ENCODE results near the gene EBF3. TPM values are rescaled to one million over a fixed set of nuclear protein-coding genes. Genes with fewer than 3 reads are reported as not detected.

EBF3 gene
- total RNA-seq, 1 experiment from 2014 or later: not detected

- no peaks in the 10 kb centered on the region for H3K27me3 Mint-ChIP-seq (ENCODE audit: insufficient read depth, unreplicated experiment)
- TF ChIP-seq CTCF (IDR thresholded peaks at IDR 0.05; ENCODE audit: unreplicated experiment): no peak
- BruUV-seq (replicated peaks): no TSS peak
- no peak overlapping the region for H3K27ac Mint-ChIP-seq (ENCODE audit: low read depth, unreplicated experiment)
- CTCF ChIA-PET: no interaction called here
- no peaks in the 10 kb centered on the region for H3K4me1 Mint-ChIP-seq (ENCODE audit: insufficient read depth, unreplicated experiment)
- intact Hi-C loops (cut with micrococcal nuclease): no loop called here
- H3K9me3 Mint-ChIP-seq (ENCODE audit: unreplicated experiment): no peaks in the 10 kb centered on the region
- no peak overlapping the region for H3K4me3 Mint-ChIP-seq (ENCODE audit: unreplicated experiment)
- no peaks in the 10 kb centered on the region for H3K36me3 Mint-ChIP-seq (ENCODE audit: insufficient read depth, unreplicated experiment)
- POLR2A ChIA-PET: interaction anchor here (0.5 kb wide), 1 partner anchor 45 kb away, joined by 3 read pairs; no protein-coding TSS in a partner anchor
- DNase-seq (ENCODE audit: unreplicated experiment): no peak
Observed at GRCh38 chr10:129935102-129935866, 28.8 kb downstream of the EBF3 start.

GRCh38 chr10:129934196-129934925 lies 29.7 kb downstream of the EBF3 start:
- intact Hi-C loops (cut with micrococcal nuclease): no loop called here
- Mint-ChIP-seq H3K36me3 (ENCODE audit: insufficient read depth, unreplicated experiment) (no peaks in the 10 kb centered on the region), H3K27me3 (ENCODE audit: insufficient read depth, unreplicated experiment) (no peaks in the 10 kb centered on the region), H3K4me3 (ENCODE audit: unreplicated experiment) (no peak overlapping the region), H3K9me3 (ENCODE audit: unreplicated experiment) (no peaks in the 10 kb centered on the region), H3K4me1 (ENCODE audit: insufficient read depth, unreplicated experiment) (no peaks in the 10 kb centered on the region), H3K27ac (ENCODE audit: low read depth, unreplicated experiment) (no peak overlapping the region)
- CTCF ChIA-PET: no interaction called here
- DNase-seq (ENCODE audit: unreplicated experiment): no peak
- POLR2A ChIA-PET: no interaction called here
- no peak for TF ChIP-seq CTCF (IDR thresholded peaks at IDR 0.05; ENCODE audit: unreplicated experiment)
- BruUV-seq (replicated peaks): no TSS peak

- no peak for DNase-seq (ENCODE audit: unreplicated experiment)
- ChIA-PET POLR2A (no interaction called here), CTCF (no interaction called here)
- intact Hi-C loops (cut with micrococcal nuclease): no loop called here
- no peaks in the 10 kb centered on the region for H3K4me1 Mint-ChIP-seq (ENCODE audit: insufficient read depth, unreplicated experiment)
- no peaks in the 10 kb centered on the region for H3K36me3 Mint-ChIP-seq (ENCODE audit: insufficient read depth, unreplicated experiment)
- H3K9me3 Mint-ChIP-seq (ENCODE audit: unreplicated experiment): no peaks in the 10 kb centered on the region
- no peak for TF ChIP-seq CTCF (IDR thresholded peaks at IDR 0.05; ENCODE audit: unreplicated experiment)
- no peaks in the 10 kb centered on the region for H3K27me3 Mint-ChIP-seq (ENCODE audit: insufficient read depth, unreplicated experiment)
- H3K4me3 Mint-ChIP-seq (ENCODE audit: unreplicated experiment): no peak overlapping the region
- H3K27ac Mint-ChIP-seq (ENCODE audit: low read depth, unreplicated experiment): no peak overlapping the region
- no TSS peak for BruUV-seq (replicated peaks)
Observed at GRCh38 chr10:129933456-129934092, 30.5 kb downstream of the EBF3 start.

- ChIA-PET POLR2A (no interaction called here), CTCF (interaction anchor here (0.7 to 0.9 kb wide), 2 partner anchors 33 to 908 kb away, joined by 4 to 5 read pairs; no protein-coding TSS in a partner anchor)
- no peaks in the 10 kb centered on the region for H3K36me3 Mint-ChIP-seq (ENCODE audit: insufficient read depth, unreplicated experiment)
- no peaks in the 10 kb centered on the region for H3K9me3 Mint-ChIP-seq (ENCODE audit: unreplicated experiment)
- no peaks in the 10 kb centered on the region for H3K27me3 Mint-ChIP-seq (ENCODE audit: insufficient read depth, unreplicated experiment)
- no peak for DNase-seq (ENCODE audit: unreplicated experiment)
- intact Hi-C loops (cut with micrococcal nuclease): no loop called here
- no peak overlapping the region for H3K27ac Mint-ChIP-seq (ENCODE audit: low read depth, unreplicated experiment)
- no peaks in the 10 kb centered on the region for H3K4me1 Mint-ChIP-seq (ENCODE audit: insufficient read depth, unreplicated experiment)
- no peak for TF ChIP-seq CTCF (IDR thresholded peaks at IDR 0.05; ENCODE audit: unreplicated experiment)
- H3K4me3 Mint-ChIP-seq (ENCODE audit: unreplicated experiment): no peak overlapping the region
- no TSS peak for BruUV-seq (replicated peaks)
Observed at GRCh38 chr10:129932751-129933433, 31.2 kb downstream of the EBF3 start.
